ENCODE measurements around the gene CRYBA1. TPM values are rescaled to one million over a fixed set of nuclear protein-coding genes. Genes with fewer than 3 reads are reported as not detected.

CRYBA1 gene
- total RNA-seq, 1 donor from 2014 or later, result not detected

- H3K36me3 Mint-ChIP-seq (ENCODE audit: low read depth, unreplicated experiment), result peaks cover 35% of the 10 kb centered on the region
- no peak overlapping the region for H3K4me3 Mint-ChIP-seq (ENCODE audit: unreplicated experiment)
- H3K4me1 Mint-ChIP-seq (ENCODE audit: unreplicated experiment), result no peaks in the 10 kb centered on the region
- TF ChIP-seq CTCF (IDR thresholded peaks at IDR 0.05; ENCODE audit: unreplicated experiment), result no peak
- peaks cover 2% of the 10 kb centered on the region for H3K27me3 Mint-ChIP-seq (ENCODE audit: unreplicated experiment)
- no peaks in the 10 kb centered on the region for H3K9me3 Mint-ChIP-seq (ENCODE audit: unreplicated experiment)
- no peak for DNase-seq (ENCODE audit: low spot score)
- H3K27ac Mint-ChIP-seq (ENCODE audit: unreplicated experiment), result no peak overlapping the region
Observed at GRCh38 chr17:29278692-29279091, 32.0 kb downstream of the CRYBA1 start.

GRCh38 chr17:29279397-29280070, 32.9 kb downstream of the CRYBA1 start:
- Mint-ChIP-seq H3K9me3 (ENCODE audit: unreplicated experiment) (no peaks in the 10 kb centered on the region), H3K4me3 (ENCODE audit: unreplicated experiment) (no peak overlapping the region), H3K36me3 (ENCODE audit: low read depth, unreplicated experiment) (peaks cover 34% of the 10 kb centered on the region), H3K27me3 (ENCODE audit: unreplicated experiment) (no peaks in the 10 kb centered on the region), H3K4me1 (ENCODE audit: unreplicated experiment) (peaks cover 2% of the 10 kb centered on the region), H3K27ac (ENCODE audit: unreplicated experiment) (no peak overlapping the region)
- no peak for TF ChIP-seq CTCF (IDR thresholded peaks at IDR 0.05; ENCODE audit: unreplicated experiment)
- no peak for DNase-seq (ENCODE audit: low spot score)

GRCh38 chr17:29283496-29283895, 36.8 kb downstream of the CRYBA1 start:
- no peaks in the 10 kb centered on the region for H3K27me3 Mint-ChIP-seq (ENCODE audit: unreplicated experiment)
- H3K4me3 Mint-ChIP-seq (ENCODE audit: unreplicated experiment), result no peak overlapping the region
- DNase-seq (ENCODE audit: low spot score), result no peak
- no peak overlapping the region for H3K27ac Mint-ChIP-seq (ENCODE audit: unreplicated experiment)
- no peaks in the 10 kb centered on the region for H3K9me3 Mint-ChIP-seq (ENCODE audit: unreplicated experiment)
- peaks cover 45% of the 10 kb centered on the region for H3K36me3 Mint-ChIP-seq (ENCODE audit: low read depth, unreplicated experiment)
- peaks cover 3% of the 10 kb centered on the region for H3K4me1 Mint-ChIP-seq (ENCODE audit: unreplicated experiment)
- TF ChIP-seq CTCF (IDR thresholded peaks at IDR 0.05; ENCODE audit: unreplicated experiment), result no peak

- H3K27me3 Mint-ChIP-seq (ENCODE audit: unreplicated experiment), result no peaks in the 10 kb centered on the region
- H3K9me3 Mint-ChIP-seq (ENCODE audit: unreplicated experiment), result no peaks in the 10 kb centered on the region
- no peak for DNase-seq (ENCODE audit: low spot score)
- H3K4me1 Mint-ChIP-seq (ENCODE audit: unreplicated experiment), result peaks cover 8% of the 10 kb centered on the region
- no peak for TF ChIP-seq CTCF (IDR thresholded peaks at IDR 0.05; ENCODE audit: unreplicated experiment)
- H3K4me3 Mint-ChIP-seq (ENCODE audit: unreplicated experiment), result peak overlapping the region; percentile 27
- H3K27ac Mint-ChIP-seq (ENCODE audit: unreplicated experiment), result no peak overlapping the region
- H3K36me3 Mint-ChIP-seq (ENCODE audit: low read depth, unreplicated experiment), result peaks cover 45% of the 10 kb centered on the region
Observed at GRCh38 chr17:29283961-29284360, 37.3 kb downstream of the CRYBA1 start.

- peak overlapping the region; percentile 74 for H3K4me3 Mint-ChIP-seq (ENCODE audit: unreplicated experiment)
Observed at GRCh38 chr17:29289852-29290251, 43.2 kb downstream of the CRYBA1 start.

More at GRCh38 chr17:29289852-29290251, 43.2 kb downstream of the CRYBA1 start:
- Mint-ChIP-seq H3K27ac (ENCODE audit: unreplicated experiment) (peak overlapping the region; percentile 67), H3K27me3 (ENCODE audit: unreplicated experiment) (peaks cover 13% of the 10 kb centered on the region), H3K36me3 (ENCODE audit: low read depth, unreplicated experiment) (peaks cover 34% of the 10 kb centered on the region), H3K4me1 (ENCODE audit: unreplicated experiment) (peaks cover 35% of the 10 kb centered on the region), H3K9me3 (ENCODE audit: unreplicated experiment) (no peaks in the 10 kb centered on the region)
- DNase-seq (ENCODE audit: low spot score), result no peak
- no peak for TF ChIP-seq CTCF (IDR thresholded peaks at IDR 0.05; ENCODE audit: unreplicated experiment)

Measured in endothelial cell (in vitro differentiated cells).